ENCODE measurements around the gene CDK17.

The CDK17 gene

DNA sequence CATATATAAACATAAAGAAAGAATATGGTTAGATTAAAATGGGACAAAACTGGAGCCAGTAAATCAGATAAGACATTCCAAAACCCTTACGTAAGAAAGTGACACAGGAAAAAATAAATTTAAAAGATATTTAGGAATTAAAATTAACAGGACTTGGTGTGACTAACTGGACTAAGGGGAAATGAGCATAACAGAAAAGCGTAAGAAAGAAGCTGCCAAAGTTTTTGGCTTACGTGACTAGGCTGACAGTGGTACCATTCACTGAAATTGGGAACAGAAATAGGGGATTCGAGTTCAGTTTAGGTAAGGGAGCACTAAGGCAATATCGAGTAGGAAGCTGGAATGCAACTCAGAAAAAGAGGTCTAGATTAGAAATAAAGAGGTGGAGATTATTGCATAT lies 7.8 kb downstream of the CDK17 start:
- TF ChIP-seq TAF1 (IDR thresholded peaks at IDR 0.05; ENCODE audit: borderline replicate concordance, insufficient read depth, low read length) = no peak
- TF ChIP-seq, protein P1, sequence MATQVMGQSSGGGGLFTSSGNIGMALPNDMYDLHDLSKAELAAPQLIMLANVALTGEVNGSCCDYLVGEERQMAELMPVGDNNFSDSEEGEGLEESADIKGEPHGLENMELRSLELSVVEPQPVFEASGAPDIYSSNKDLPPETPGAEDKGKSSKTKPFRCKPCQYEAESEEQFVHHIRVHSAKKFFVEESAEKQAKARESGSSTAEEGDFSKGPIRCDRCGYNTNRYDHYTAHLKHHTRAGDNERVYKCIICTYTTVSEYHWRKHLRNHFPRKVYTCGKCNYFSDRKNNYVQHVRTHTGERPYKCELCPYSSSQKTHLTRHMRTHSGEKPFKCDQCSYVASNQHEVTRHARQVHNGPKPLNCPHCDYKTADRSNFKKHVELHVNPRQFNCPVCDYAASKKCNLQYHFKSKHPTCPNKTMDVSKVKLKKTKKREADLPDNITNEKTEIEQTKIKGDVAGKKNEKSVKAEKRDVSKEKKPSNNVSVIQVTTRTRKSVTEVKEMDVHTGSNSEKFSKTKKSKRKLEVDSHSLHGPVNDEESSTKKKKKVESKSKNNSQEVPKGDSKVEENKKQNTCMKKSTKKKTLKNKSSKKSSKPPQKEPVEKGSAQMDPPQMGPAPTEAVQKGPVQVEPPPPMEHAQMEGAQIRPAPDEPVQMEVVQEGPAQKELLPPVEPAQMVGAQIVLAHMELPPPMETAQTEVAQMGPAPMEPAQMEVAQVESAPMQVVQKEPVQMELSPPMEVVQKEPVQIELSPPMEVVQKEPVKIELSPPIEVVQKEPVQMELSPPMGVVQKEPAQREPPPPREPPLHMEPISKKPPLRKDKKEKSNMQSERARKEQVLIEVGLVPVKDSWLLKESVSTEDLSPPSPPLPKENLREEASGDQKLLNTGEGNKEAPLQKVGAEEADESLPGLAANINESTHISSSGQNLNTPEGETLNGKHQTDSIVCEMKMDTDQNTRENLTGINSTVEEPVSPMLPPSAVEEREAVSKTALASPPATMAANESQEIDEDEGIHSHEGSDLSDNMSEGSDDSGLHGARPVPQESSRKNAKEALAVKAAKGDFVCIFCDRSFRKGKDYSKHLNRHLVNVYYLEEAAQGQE (IDR thresholded peaks at IDR 0.05; ENCODE audit: insufficient read depth in 1 of 2, low read depth in 2 of 2, low read length in 2 of 2) = no peak
- TF ChIP-seq SIN3A (IDR thresholded peaks at IDR 0.05; ENCODE audit: borderline replicate concordance, insufficient read depth, low read length) = no peak
- no peak for TF ChIP-seq POLR2AphosphoS5 (IDR thresholded peaks at IDR 0.05; ENCODE audit: low read depth, low read length)
- TF ChIP-seq FOXP2 (optimal IDR thresholded peaks at IDR 0.05; ENCODE audit: borderline replicate concordance, extremely low read depth, extremely low read length, insufficient read depth) = no peak

DNA sequence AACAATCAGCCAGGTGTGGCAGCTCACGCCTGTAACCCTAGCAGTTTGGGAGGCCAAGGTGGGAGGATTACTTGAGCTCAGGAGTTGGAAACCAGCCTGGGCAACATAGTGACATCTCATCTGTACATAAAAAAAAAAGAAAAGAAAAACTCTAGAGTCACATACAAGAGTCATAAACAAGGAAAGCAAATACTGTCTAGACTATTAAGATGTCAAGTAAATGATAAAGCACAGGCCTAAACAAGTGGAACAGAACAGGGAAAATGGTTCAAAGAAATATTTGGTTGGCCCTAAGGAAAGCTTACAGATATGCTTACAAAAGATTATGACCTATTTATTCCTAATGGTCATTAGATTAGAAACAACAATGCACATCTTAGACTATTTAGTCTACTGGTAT lies 12.3 kb downstream of the CDK17 start:
- no peak for TF ChIP-seq POLR2AphosphoS5 (IDR thresholded peaks at IDR 0.05; ENCODE audit: low read depth, low read length)
- TF ChIP-seq, protein P1 (IDR thresholded peaks at IDR 0.05; ENCODE audit: insufficient read depth in 1 of 2, low read depth in 2 of 2, low read length in 2 of 2) = no peak
- no peak for TF ChIP-seq TAF1 (IDR thresholded peaks at IDR 0.05; ENCODE audit: borderline replicate concordance, insufficient read depth, low read length)
- TF ChIP-seq FOXP2 (optimal IDR thresholded peaks at IDR 0.05; ENCODE audit: borderline replicate concordance, extremely low read depth, extremely low read length, insufficient read depth) = no peak
- TF ChIP-seq SIN3A (IDR thresholded peaks at IDR 0.05; ENCODE audit: borderline replicate concordance, insufficient read depth, low read length) = no peak

DNA sequence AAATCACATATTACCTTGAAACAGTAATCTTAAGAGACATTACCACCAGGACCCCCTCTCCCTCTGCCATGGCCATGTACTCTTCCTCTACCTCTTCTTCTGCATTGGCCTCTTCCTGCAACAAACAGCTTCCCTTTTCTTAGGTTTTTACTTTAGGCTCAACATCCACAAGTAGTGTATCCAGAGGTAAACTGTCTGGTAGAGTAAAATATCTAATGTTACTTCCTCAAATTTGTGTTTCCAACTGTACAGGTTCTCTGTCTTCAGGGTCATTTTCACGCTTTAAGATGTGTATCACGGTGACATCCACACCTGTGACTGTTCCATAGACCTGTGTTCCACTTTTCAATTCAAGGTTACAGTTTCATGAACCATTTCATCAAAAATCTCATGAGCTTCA lies 13.4 kb downstream of the CDK17 start:
- TF ChIP-seq FOXP2 (optimal IDR thresholded peaks at IDR 0.05; ENCODE audit: borderline replicate concordance, extremely low read depth, extremely low read length, insufficient read depth) (no peak), TAF1 (IDR thresholded peaks at IDR 0.05; ENCODE audit: borderline replicate concordance, insufficient read depth, low read length) (no peak), SIN3A (IDR thresholded peaks at IDR 0.05; ENCODE audit: borderline replicate concordance, insufficient read depth, low read length) (no peak), POLR2AphosphoS5 (IDR thresholded peaks at IDR 0.05; ENCODE audit: low read depth, low read length) (no peak)
- TF ChIP-seq, protein P1 (IDR thresholded peaks at IDR 0.05; ENCODE audit: insufficient read depth in 1 of 2, low read depth in 2 of 2, low read length in 2 of 2) = no peak

DNA sequence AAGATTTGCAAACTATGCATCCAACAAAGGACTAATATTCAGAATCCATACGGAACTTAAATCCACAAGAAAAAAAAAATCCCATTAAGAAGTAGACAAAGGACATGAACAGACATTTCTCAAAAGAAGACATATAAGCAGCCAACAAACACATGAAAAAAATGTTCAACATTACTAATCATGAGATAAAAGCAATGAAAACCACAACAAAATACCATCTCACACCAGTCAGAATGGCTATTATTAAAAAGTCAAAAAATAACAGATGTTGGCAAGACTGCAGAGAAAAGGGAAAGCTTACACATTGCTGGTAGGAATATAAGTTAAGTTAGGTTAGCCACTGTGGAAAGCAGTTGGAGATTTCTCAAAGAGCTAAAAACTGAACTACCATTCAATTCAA lies 16.2 kb downstream of the CDK17 start:
- no peak for TF ChIP-seq FOXP2 (optimal IDR thresholded peaks at IDR 0.05; ENCODE audit: borderline replicate concordance, extremely low read depth, extremely low read length, insufficient read depth)
- TF ChIP-seq POLR2AphosphoS5 (IDR thresholded peaks at IDR 0.05; ENCODE audit: low read depth, low read length) = no peak
- no peak for TF ChIP-seq SIN3A (IDR thresholded peaks at IDR 0.05; ENCODE audit: borderline replicate concordance, insufficient read depth, low read length)
- TF ChIP-seq, protein P1 (IDR thresholded peaks at IDR 0.05; ENCODE audit: insufficient read depth in 1 of 2, low read depth in 2 of 2, low read length in 2 of 2) = no peak

DNA sequence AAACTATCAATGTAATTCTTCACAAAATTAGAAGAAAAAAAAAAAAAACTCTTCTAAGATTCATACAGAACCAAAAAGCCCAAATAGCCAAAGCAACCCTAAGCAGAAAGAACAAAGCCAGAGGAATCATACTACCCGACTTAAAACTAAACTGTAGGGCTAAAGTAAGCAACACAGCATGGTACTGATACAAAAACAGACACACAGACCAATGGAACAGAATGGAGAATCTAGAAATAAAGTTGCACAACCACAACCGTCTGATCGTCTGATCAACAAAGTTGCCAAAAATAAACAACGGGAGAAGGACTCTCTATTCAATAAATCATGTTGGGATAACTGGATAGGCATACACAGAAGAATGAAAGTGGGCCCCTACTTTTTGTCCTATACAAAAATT lies 16.9 kb downstream of the CDK17 start:
- TF ChIP-seq POLR2AphosphoS5 (IDR thresholded peaks at IDR 0.05; ENCODE audit: low read depth, low read length) (no peak), TAF1 (IDR thresholded peaks at IDR 0.05; ENCODE audit: borderline replicate concordance, insufficient read depth, low read length) (no peak), FOXP2 (optimal IDR thresholded peaks at IDR 0.05; ENCODE audit: borderline replicate concordance, extremely low read depth, extremely low read length, insufficient read depth) (no peak), SIN3A (IDR thresholded peaks at IDR 0.05; ENCODE audit: borderline replicate concordance, insufficient read depth, low read length) (no peak)
- TF ChIP-seq, protein P1 (IDR thresholded peaks at IDR 0.05; ENCODE audit: insufficient read depth in 1 of 2, low read depth in 2 of 2, low read length in 2 of 2) = no peak
